ENCODE data around the gene CCDC158. TPM values are rescaled to one million over a fixed set of nuclear protein-coding genes. Genes with fewer than 3 reads are reported as not detected.

Gene CCDC158
- total and polyA plus RNA-seq, 10 donors, result 0.02 to 0.24 (median 0.18) TPM; not detected in 4

GRCh38 chr4:76447393-76447851, 26.5 kb upstream of the CCDC158 start:
- Histone ChIP-seq H3K4me1 (no peaks in the 10 kb centered on the region), H3K4me3 (no peak overlapping the region), H3K36me3 (no peaks in the 10 kb centered on the region), H3K27ac (no peak overlapping the region), H3K27me3 (replicated peaks in 1 of 7) (no peaks in the 10 kb centered on the region), H3K9me3 (no peaks in the 10 kb centered on the region)
- TF ChIP-seq POLR2AphosphoS5 (IDR thresholded peaks at IDR 0.05) (no peak), POLR2A (IDR thresholded peaks at IDR 0.05) (no peak), CTCF (IDR thresholded peaks at IDR 0.05 in 8 of 11, conservative IDR thresholded peaks at IDR 0.05 in 3 of 11) (no peak)
- intact Hi-C loops (cut with DNase I; ENCODE audit: low total_unique reads), result no loop called here
- 50 to 62% (median 57%) methylated on average over 1 of the region's 1 CpG for WGBS, 5 donors
- DNase-seq, result no peak

GRCh38 chr4:76445911-76446310, 25.0 kb upstream of the CCDC158 start:
- intact Hi-C loops (cut with DNase I; ENCODE audit: low total_unique reads), result no loop called here
- H3K4me3 ChIP-seq, result no peak overlapping the region
- no peak for DNase-seq
- no peaks in the 10 kb centered on the region for H3K27me3 ChIP-seq (replicated peaks in 1 of 7)
- H3K27ac ChIP-seq, result no peak overlapping the region
- H3K9me3 ChIP-seq, result no peaks in the 10 kb centered on the region
- no peak for TF ChIP-seq POLR2A (IDR thresholded peaks at IDR 0.05)
- TF ChIP-seq POLR2AphosphoS5 (IDR thresholded peaks at IDR 0.05), result no peak
- TF ChIP-seq CTCF (IDR thresholded peaks at IDR 0.05 in 8 of 11, conservative IDR thresholded peaks at IDR 0.05 in 3 of 11), result no peak
- H3K36me3 ChIP-seq, result no peaks in the 10 kb centered on the region
- H3K4me1 ChIP-seq, result no peaks in the 10 kb centered on the region
- 89 to 95% (median 94%) methylated on average over 2 of the region's 2 CpGs for WGBS, 5 donors

- intact Hi-C loops (cut with DNase I; ENCODE audit: low total_unique reads), result no loop called here
- Histone ChIP-seq H3K27me3 (replicated peaks in 1 of 7) (no peaks in the 10 kb centered on the region), H3K9me3 (no peaks in the 10 kb centered on the region), H3K4me1 (no peaks in the 10 kb centered on the region), H3K27ac (no peak overlapping the region), H3K36me3 (no peaks in the 10 kb centered on the region), H3K4me3 (no peak overlapping the region)
- no peak for DNase-seq
- WGBS, 5 donors, result 86 to 98% (median 95%) methylated on average over 1 of the region's 1 CpG
- TF ChIP-seq CTCF (IDR thresholded peaks at IDR 0.05 in 8 of 11, conservative IDR thresholded peaks at IDR 0.05 in 3 of 11) (no peak), POLR2AphosphoS5 (IDR thresholded peaks at IDR 0.05) (no peak), POLR2A (IDR thresholded peaks at IDR 0.05) (no peak)
These were observed 22.4 kb upstream of the CCDC158 start for GRCh38 chr4:76443376-76443775.

GRCh38 chr4:76442807-76443206, 21.9 kb upstream of the CCDC158 start:
- Histone ChIP-seq H3K4me3 (no peak overlapping the region), H3K27me3 (replicated peaks in 1 of 7) (no peaks in the 10 kb centered on the region), H3K36me3 (no peaks in the 10 kb centered on the region), H3K27ac (no peak overlapping the region), H3K9me3 (no peaks in the 10 kb centered on the region), H3K4me1 (no peaks in the 10 kb centered on the region)
- TF ChIP-seq CTCF (IDR thresholded peaks at IDR 0.05 in 8 of 11, conservative IDR thresholded peaks at IDR 0.05 in 3 of 11) (no peak), POLR2A (IDR thresholded peaks at IDR 0.05) (no peak), POLR2AphosphoS5 (IDR thresholded peaks at IDR 0.05) (no peak)
- WGBS, 5 donors, result 74 to 82% (median 77%) methylated on average over 3 of the region's 3 CpGs
- intact Hi-C loops (cut with DNase I; ENCODE audit: low total_unique reads), result no loop called here
- no peak for DNase-seq
